ENCODE data around the gene SAYSD1.

The SAYSD1 gene

DNA sequence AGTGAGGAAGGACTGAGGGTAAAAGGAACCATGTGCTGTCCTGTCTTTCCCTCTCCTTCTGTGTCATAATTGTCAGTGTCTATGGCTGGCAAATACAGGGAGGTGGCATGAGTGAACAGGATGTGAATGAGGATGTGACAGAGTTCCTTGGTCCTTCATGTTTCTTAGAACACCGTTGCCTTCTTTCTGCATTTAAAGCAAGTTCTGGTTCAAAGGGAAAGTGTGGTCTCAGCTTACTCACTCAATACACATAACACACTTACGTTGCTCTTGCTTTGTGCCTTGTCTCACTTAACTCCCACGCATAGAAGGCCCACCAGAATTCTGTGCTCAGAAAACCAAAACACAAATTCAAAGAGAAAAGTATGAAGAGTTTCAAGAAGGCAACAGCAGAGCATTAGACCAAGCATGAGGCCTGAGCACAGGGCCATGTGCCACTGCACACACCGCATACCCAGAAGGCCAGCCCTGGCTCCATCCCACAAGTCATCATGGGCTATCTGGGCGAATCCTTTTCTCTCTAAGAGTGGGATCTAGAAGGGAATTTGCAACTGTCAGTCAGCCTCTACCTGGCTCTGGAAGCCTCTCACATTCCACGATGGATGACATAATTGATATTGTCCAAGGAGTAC is 38.9 kb upstream of the SAYSD1 start:
- Histone ChIP-seq H3K27me3 (ENCODE audit: insufficient read depth, low read length) (no peaks in the 10 kb centered on the region), H3K4me3 (ENCODE audit: low read depth, low read length) (no peak overlapping the region), H3K23ac (ENCODE audit: low read length) (no peak overlapping the region), H4K91ac (ENCODE audit: low read depth, low read length) (no peak overlapping the region), H3K4me1 (ENCODE audit: control insufficient read depth in 1 of 2, insufficient read depth in 2 of 2, low read length in 2 of 2) (no peaks in the 10 kb centered on the region), H3K14ac (ENCODE audit: low read length) (no peak overlapping the region), H3K9ac (ENCODE audit: low read length) (no peak overlapping the region), H3K4ac (ENCODE audit: low read depth, low read length) (no peak overlapping the region), H2AFZ (ENCODE audit: insufficient read depth, low read length, poor library complexity) (no peak overlapping the region), H4K12ac (ENCODE audit: low read depth, low read length) (no peak overlapping the region), H3K79me1 (ENCODE audit: low read length) (no peaks in the 10 kb centered on the region), H4K8ac (ENCODE audit: low read depth, low read length) (no peak overlapping the region), H3K27ac (ENCODE audit: low read depth, low read length) (no peak overlapping the region), H2BK120ac (ENCODE audit: insufficient read depth, low read length, poor library complexity) (no peak overlapping the region), H2BK5ac (ENCODE audit: low read depth, low read length, poor library complexity) (no peak overlapping the region), H3K9me3 (ENCODE audit: insufficient read depth, low read depth, low read length) (peaks cover 2% of the 10 kb centered on the region), H3K18ac (ENCODE audit: low read length) (no peak overlapping the region), H2AK5ac (ENCODE audit: low read length) (no peak overlapping the region), H3K79me2 (ENCODE audit: control insufficient read depth, insufficient read depth, low read length, poor library complexity) (no peaks in the 10 kb centered on the region), H2BK12ac (ENCODE audit: low read length) (no peak overlapping the region), H3K36me3 (ENCODE audit: control insufficient read depth in 1 of 2, insufficient read depth in 2 of 2, low read length in 2 of 2) (no peaks in the 10 kb centered on the region), H3K4me2 (ENCODE audit: low read length) (no peak overlapping the region)
- no CpG with 5 or more reads among the region's 6 CpGs for WGBS (ENCODE audit: extremely low coverage, insufficient coverage, insufficient read length)
- DNase-seq, result no peak

DNA sequence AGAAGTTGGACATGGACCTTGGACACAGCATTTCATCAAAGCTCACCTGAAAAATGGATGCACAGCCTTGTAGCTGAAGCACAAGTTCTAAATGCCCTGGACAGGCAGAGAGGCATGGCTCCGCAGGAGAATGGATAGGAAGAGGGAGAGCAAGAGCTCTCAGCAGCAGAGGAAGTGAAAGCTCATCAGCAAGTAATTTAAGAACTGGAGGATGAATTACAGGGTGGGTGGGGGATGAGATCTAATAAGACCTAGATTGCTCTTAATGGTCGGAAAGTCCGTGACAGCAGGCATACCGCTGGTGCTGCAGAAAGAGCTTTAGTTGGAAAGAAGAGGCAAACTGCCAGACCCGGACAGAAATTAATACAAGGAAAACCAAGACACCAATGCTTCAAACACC is 37.3 kb upstream of the SAYSD1 start:
- Histone ChIP-seq H3K18ac (ENCODE audit: low read length) (no peak overlapping the region), H2BK12ac (ENCODE audit: low read length) (no peak overlapping the region), H3K27me3 (ENCODE audit: insufficient read depth, low read length) (no peaks in the 10 kb centered on the region), H3K4me2 (ENCODE audit: low read length) (no peak overlapping the region), H3K79me2 (ENCODE audit: control insufficient read depth, insufficient read depth, low read length, poor library complexity) (no peaks in the 10 kb centered on the region), H3K9ac (ENCODE audit: low read length) (no peak overlapping the region), H4K8ac (ENCODE audit: low read depth, low read length) (no peak overlapping the region), H3K23ac (ENCODE audit: low read length) (no peak overlapping the region), H3K9me3 (ENCODE audit: insufficient read depth, low read depth, low read length) (peaks cover 2% of the 10 kb centered on the region), H4K12ac (ENCODE audit: low read depth, low read length) (no peak overlapping the region), H3K4ac (ENCODE audit: low read depth, low read length) (no peak overlapping the region), H3K4me1 (ENCODE audit: control insufficient read depth in 1 of 2, insufficient read depth in 2 of 2, low read length in 2 of 2) (no peaks in the 10 kb centered on the region), H2AK5ac (ENCODE audit: low read length) (no peak overlapping the region), H4K91ac (ENCODE audit: low read depth, low read length) (no peak overlapping the region), H2AFZ (ENCODE audit: insufficient read depth, low read length, poor library complexity) (no peak overlapping the region), H2BK5ac (ENCODE audit: low read depth, low read length, poor library complexity) (no peak overlapping the region), H3K36me3 (ENCODE audit: control insufficient read depth in 1 of 2, insufficient read depth in 2 of 2, low read length in 2 of 2) (no peaks in the 10 kb centered on the region), H3K4me3 (ENCODE audit: low read depth, low read length) (no peak overlapping the region), H3K27ac (ENCODE audit: low read depth, low read length) (no peak overlapping the region), H2BK120ac (ENCODE audit: insufficient read depth, low read length, poor library complexity) (no peak overlapping the region), H3K14ac (ENCODE audit: low read length) (no peak overlapping the region), H3K79me1 (ENCODE audit: low read length) (no peaks in the 10 kb centered on the region)
- WGBS (ENCODE audit: extremely low coverage, insufficient coverage, insufficient read length), result no CpG with 5 or more reads among the region's 5 CpGs
- no peak for DNase-seq

DNA sequence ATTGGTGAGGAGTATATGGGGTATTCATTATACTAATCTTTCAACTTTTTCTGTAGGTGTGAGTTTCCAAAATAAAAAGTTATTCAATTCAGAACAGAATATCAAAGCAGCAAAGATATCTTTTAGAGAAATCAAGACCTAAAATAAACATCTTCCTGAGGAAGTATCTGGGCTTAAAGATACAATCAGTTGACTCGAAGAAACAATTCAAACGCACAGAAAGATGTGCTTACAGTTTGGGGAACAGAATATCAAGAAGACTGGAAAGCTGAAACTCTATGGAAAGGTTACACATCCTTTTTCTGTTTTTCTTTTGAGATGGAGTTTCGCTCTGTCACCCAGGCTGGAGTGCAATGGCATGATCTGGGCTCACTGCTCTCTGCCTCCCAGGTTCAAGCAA is 36.2 kb upstream of the SAYSD1 start:
- Histone ChIP-seq H3K27me3 (ENCODE audit: insufficient read depth, low read length) (no peaks in the 10 kb centered on the region), H3K9me3 (ENCODE audit: insufficient read depth, low read depth, low read length) (peaks cover 2% of the 10 kb centered on the region), H3K4me1 (ENCODE audit: control insufficient read depth in 1 of 2, insufficient read depth in 2 of 2, low read length in 2 of 2) (no peaks in the 10 kb centered on the region), H3K23ac (ENCODE audit: low read length) (no peak overlapping the region), H2BK12ac (ENCODE audit: low read length) (no peak overlapping the region), H3K36me3 (ENCODE audit: control insufficient read depth in 1 of 2, insufficient read depth in 2 of 2, low read length in 2 of 2) (no peaks in the 10 kb centered on the region), H4K91ac (ENCODE audit: low read depth, low read length) (no peak overlapping the region), H3K79me2 (ENCODE audit: control insufficient read depth, insufficient read depth, low read length, poor library complexity) (no peaks in the 10 kb centered on the region), H4K12ac (ENCODE audit: low read depth, low read length) (no peak overlapping the region), H2AFZ (ENCODE audit: insufficient read depth, low read length, poor library complexity) (no peak overlapping the region), H2BK5ac (ENCODE audit: low read depth, low read length, poor library complexity) (no peak overlapping the region), H3K14ac (ENCODE audit: low read length) (no peak overlapping the region), H3K79me1 (ENCODE audit: low read length) (no peaks in the 10 kb centered on the region), H2BK120ac (ENCODE audit: insufficient read depth, low read length, poor library complexity) (no peak overlapping the region), H4K8ac (ENCODE audit: low read depth, low read length) (no peak overlapping the region), H3K4me2 (ENCODE audit: low read length) (no peak overlapping the region), H3K27ac (ENCODE audit: low read depth, low read length) (no peak overlapping the region), H3K18ac (ENCODE audit: low read length) (no peak overlapping the region), H3K9ac (ENCODE audit: low read length) (no peak overlapping the region), H3K4me3 (ENCODE audit: low read depth, low read length) (no peak overlapping the region), H3K4ac (ENCODE audit: low read depth, low read length) (no peak overlapping the region), H2AK5ac (ENCODE audit: low read length) (no peak overlapping the region)
- no peak for DNase-seq
- no CpG with 5 or more reads among the region's 3 CpGs for WGBS (ENCODE audit: extremely low coverage, insufficient coverage, insufficient read length)

DNA sequence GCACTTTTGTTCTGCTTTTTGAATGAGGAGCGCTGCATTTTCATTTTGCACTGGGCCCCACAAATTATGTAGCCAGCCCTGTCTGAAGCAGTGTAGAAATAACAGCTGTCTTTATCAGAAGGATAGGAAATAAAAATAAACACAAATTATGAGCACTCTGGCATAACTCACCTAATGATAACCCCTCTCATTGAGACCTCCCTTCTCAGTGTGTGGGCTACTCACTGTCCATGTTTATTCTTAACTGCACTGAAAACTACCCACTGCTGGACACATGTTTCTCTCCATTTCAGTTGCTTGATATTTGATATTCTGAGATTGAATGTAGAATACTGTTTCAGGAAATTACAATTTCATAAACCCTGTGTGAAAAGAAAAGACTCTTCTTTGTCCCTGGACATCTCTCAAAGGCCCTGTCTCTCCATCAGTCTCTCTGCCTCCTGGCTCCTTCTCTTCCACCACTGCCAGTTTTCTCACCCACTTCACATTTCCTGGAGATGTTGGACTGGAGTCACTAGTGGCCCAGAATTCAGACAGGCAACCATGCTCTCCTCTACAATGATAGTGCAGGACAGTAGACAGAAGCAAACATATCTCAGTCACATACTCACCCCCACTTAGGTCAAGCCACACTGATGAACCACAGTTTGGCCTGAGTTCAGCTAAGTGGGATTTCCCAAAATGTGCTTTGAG is 29.6 kb upstream of the SAYSD1 start:
- H2BK5ac ChIP-seq (ENCODE audit: low read depth, low read length, poor library complexity), result no peak overlapping the region
- H3K23ac ChIP-seq (ENCODE audit: low read length), result no peak overlapping the region
- no peak overlapping the region for H3K14ac ChIP-seq (ENCODE audit: low read length)
- no peak overlapping the region for H2AK5ac ChIP-seq (ENCODE audit: low read length)
- H2BK12ac ChIP-seq (ENCODE audit: low read length), result no peak overlapping the region
- no peak overlapping the region for H4K91ac ChIP-seq (ENCODE audit: low read depth, low read length)
- H2AFZ ChIP-seq (ENCODE audit: insufficient read depth, low read length, poor library complexity), result no peak overlapping the region
- no peaks in the 10 kb centered on the region for H3K27me3 ChIP-seq (ENCODE audit: insufficient read depth, low read length)
- no peaks in the 10 kb centered on the region for H3K79me2 ChIP-seq (ENCODE audit: control insufficient read depth, insufficient read depth, low read length, poor library complexity)
- H3K18ac ChIP-seq (ENCODE audit: low read length), result no peak overlapping the region
- WGBS (ENCODE audit: extremely low coverage, insufficient coverage, insufficient read length), result no CpG with 5 or more reads among the region's 1 CpG
- H3K36me3 ChIP-seq (ENCODE audit: control insufficient read depth in 1 of 2, insufficient read depth in 2 of 2, low read length in 2 of 2), result no peaks in the 10 kb centered on the region
- no peak overlapping the region for H2BK120ac ChIP-seq (ENCODE audit: insufficient read depth, low read length, poor library complexity)
- H3K79me1 ChIP-seq (ENCODE audit: low read length), result no peaks in the 10 kb centered on the region
- H3K4me1 ChIP-seq (ENCODE audit: control insufficient read depth in 1 of 2, insufficient read depth in 2 of 2, low read length in 2 of 2), result no peaks in the 10 kb centered on the region
- no peaks in the 10 kb centered on the region for H3K9me3 ChIP-seq (ENCODE audit: insufficient read depth, low read depth, low read length)
- H3K27ac ChIP-seq (ENCODE audit: low read depth, low read length), result no peak overlapping the region
- no peak for DNase-seq
- H3K4ac ChIP-seq (ENCODE audit: low read depth, low read length), result no peak overlapping the region
- no peak overlapping the region for H3K4me2 ChIP-seq (ENCODE audit: low read length)
- H4K8ac ChIP-seq (ENCODE audit: low read depth, low read length), result no peak overlapping the region
- no peak overlapping the region for H4K12ac ChIP-seq (ENCODE audit: low read depth, low read length)
- H3K9ac ChIP-seq (ENCODE audit: low read length), result no peak overlapping the region
- H3K4me3 ChIP-seq (ENCODE audit: low read depth, low read length), result no peak overlapping the region

Data from trophoblast cell (in vitro differentiated cells and primary cell).